ENCODE data around the gene IKZF4. TPM values are rescaled to one million over a fixed set of nuclear protein-coding genes. Genes with fewer than 3 reads are reported as not detected.
"Not testable (repeated sequence)": the region's sequence is repeated elsewhere in the genome, so short reads cannot be mapped to it uniquely, and the experiment has no call there.

The IKZF4 gene
- total RNA-seq, 1 experiment from 2014 or later, result 7.3 TPM

DNA sequence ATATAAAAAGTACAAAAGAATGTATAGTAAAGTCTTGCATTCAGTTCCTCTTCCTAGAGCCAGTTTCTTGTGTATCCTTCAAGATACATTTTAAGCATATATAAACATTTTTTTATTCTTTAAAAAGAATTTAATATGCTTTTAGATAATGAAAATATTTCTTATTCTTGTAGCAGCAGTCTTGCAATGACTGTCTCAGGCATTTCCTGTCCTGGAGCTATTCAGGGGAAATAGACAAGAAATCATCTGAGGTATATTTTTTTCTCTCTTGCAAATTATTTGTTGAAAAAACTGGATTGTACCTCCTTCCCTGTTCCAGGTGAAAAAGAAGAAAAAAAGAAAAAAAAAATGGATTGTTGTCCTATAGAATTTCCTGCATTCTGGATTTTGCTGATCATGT lies 42.2 kb downstream of the IKZF4 start:
- Mint-ChIP-seq H3K4me1 (ENCODE audit: low read depth, unreplicated experiment) (no peaks in the 10 kb centered on the region), H3K4me3 (ENCODE audit: low read depth, unreplicated experiment) (no peak overlapping the region), H3K27me3 (ENCODE audit: unreplicated experiment) (no peaks in the 10 kb centered on the region), H3K9me3 (ENCODE audit: low read depth, unreplicated experiment) (no peaks in the 10 kb centered on the region), H3K36me3 (ENCODE audit: insufficient read depth, unreplicated experiment) (no peaks in the 10 kb centered on the region), H3K27ac (ENCODE audit: unreplicated experiment) (no peak overlapping the region)
- CTCF ChIA-PET, result interaction anchor here (0.5 kb wide), 1 partner anchor 310 kb away, joined by 4 read pairs; no protein-coding TSS in a partner anchor
- intact Hi-C loops (cut with micrococcal nuclease; ENCODE audit: unreplicated experiment), result no loop called here
- no TSS peak for BruUV-seq (replicated peaks)
- no peak for TF ChIP-seq CTCF (IDR thresholded peaks at IDR 0.05; ENCODE audit: unreplicated experiment)
- no peak for DNase-seq

- Mint-ChIP-seq H3K4me3 (ENCODE audit: low read depth, unreplicated experiment) (no peak overlapping the region), H3K36me3 (ENCODE audit: insufficient read depth, unreplicated experiment) (no peaks in the 10 kb centered on the region), H3K27ac (ENCODE audit: unreplicated experiment) (no peak overlapping the region), H3K9me3 (ENCODE audit: low read depth, unreplicated experiment) (no peaks in the 10 kb centered on the region), H3K4me1 (ENCODE audit: low read depth, unreplicated experiment) (peaks cover 18% of the 10 kb centered on the region), H3K27me3 (ENCODE audit: unreplicated experiment) (no peaks in the 10 kb centered on the region)
- BruUV-seq (replicated peaks), result no TSS peak
- intact Hi-C loops (cut with micrococcal nuclease; ENCODE audit: unreplicated experiment), result no loop called here
- no peak for DNase-seq
- CTCF ChIA-PET, result interaction anchor here (0.7 kb wide), 2 partner anchors 90 to 1518 kb away, joined by 5 to 7 read pairs; no protein-coding TSS in a partner anchor
- TF ChIP-seq CTCF (IDR thresholded peaks at IDR 0.05; ENCODE audit: unreplicated experiment), result no peak
Measured at GRCh38 chr12:56071648-56072047, 50.8 kb downstream of the IKZF4 start.

DNA sequence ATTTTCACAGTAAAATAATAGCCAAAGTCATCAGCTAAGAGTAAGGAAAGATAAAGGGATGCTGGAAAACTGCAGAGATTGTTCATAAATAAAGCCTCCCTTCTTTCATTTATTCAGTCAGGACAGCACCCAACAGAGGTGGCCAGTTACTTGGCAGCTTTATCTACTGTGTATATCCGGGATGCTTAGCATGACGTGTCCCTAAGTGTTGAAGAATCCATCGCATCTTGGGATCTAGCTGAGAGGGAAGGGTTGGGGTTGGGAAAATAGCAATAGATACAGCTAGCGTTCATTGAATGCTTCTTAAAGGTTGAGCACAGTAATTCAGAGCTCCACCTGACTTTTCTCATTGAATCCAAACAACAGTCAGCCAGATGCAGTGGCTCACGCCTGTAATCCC lies 53.6 kb downstream of the IKZF4 start:
- Mint-ChIP-seq H3K4me1 (ENCODE audit: low read depth, unreplicated experiment) (peaks cover 18% of the 10 kb centered on the region), H3K9me3 (ENCODE audit: low read depth, unreplicated experiment) (no peaks in the 10 kb centered on the region), H3K27me3 (ENCODE audit: unreplicated experiment) (no peaks in the 10 kb centered on the region), H3K36me3 (ENCODE audit: insufficient read depth, unreplicated experiment) (peaks cover 10% of the 10 kb centered on the region), H3K27ac (ENCODE audit: unreplicated experiment) (no peak overlapping the region), H3K4me3 (ENCODE audit: low read depth, unreplicated experiment) (no peak overlapping the region)
- no peak for TF ChIP-seq CTCF (IDR thresholded peaks at IDR 0.05; ENCODE audit: unreplicated experiment)
- CTCF ChIA-PET, result no interaction called here
- no peak for DNase-seq
- BruUV-seq (replicated peaks), result no TSS peak
- intact Hi-C loops (cut with micrococcal nuclease; ENCODE audit: unreplicated experiment), result no loop called here

GRCh38 chr12:56077966-56078365 lies 57.1 kb downstream of the IKZF4 start:
- intact Hi-C loops (cut with micrococcal nuclease; ENCODE audit: unreplicated experiment), result loop anchor here (1.0 kb wide), 1 partner anchor 27 kb away; no protein-coding TSS in a partner anchor
- H3K27me3 Mint-ChIP-seq (ENCODE audit: unreplicated experiment); H3K9me3 Mint-ChIP-seq (ENCODE audit: low read depth, unreplicated experiment); H3K27ac Mint-ChIP-seq (ENCODE audit: unreplicated experiment); BruUV-seq (replicated peaks); DNase-seq; CTCF ChIA-PET: not testable (repeated sequence)
- peak overlapping the region; percentile 99 for H3K4me3 Mint-ChIP-seq (ENCODE audit: low read depth, unreplicated experiment)
- peaks cover 18% of the 10 kb centered on the region for H3K4me1 Mint-ChIP-seq (ENCODE audit: low read depth, unreplicated experiment)
- H3K36me3 Mint-ChIP-seq (ENCODE audit: insufficient read depth, unreplicated experiment), result peaks cover 38% of the 10 kb centered on the region

DNA sequence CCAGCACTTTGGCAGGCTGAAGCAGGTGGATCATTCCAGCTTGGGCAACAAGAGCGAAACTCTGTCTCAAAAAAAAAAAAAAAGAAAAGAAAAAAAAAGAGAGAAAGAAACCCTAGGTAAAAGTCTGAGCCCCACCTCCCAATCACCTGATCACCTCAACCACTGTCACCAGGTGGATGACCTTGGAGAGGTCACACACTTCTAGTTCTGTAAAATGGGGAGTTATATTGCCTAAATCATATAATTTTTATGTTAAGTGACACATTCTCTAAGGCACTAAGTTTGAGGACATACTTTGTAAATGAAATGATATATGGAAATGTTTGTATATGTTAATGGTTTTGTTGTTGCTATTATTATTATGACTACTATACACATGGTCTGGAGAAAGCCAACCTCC lies 57.6 kb downstream of the IKZF4 start:
- H3K9me3 Mint-ChIP-seq (ENCODE audit: low read depth, unreplicated experiment), result no peaks in the 10 kb centered on the region
- BruUV-seq (replicated peaks), result no TSS peak
- no peak for TF ChIP-seq CTCF (IDR thresholded peaks at IDR 0.05; ENCODE audit: unreplicated experiment)
- peaks cover 14% of the 10 kb centered on the region for H3K4me1 Mint-ChIP-seq (ENCODE audit: low read depth, unreplicated experiment)
- no peak for DNase-seq
- peak overlapping the region; percentile 95 for H3K27ac Mint-ChIP-seq (ENCODE audit: unreplicated experiment)
- peak overlapping the region; percentile 99 for H3K4me3 Mint-ChIP-seq (ENCODE audit: low read depth, unreplicated experiment)
- CTCF ChIA-PET, result interaction anchor here (0.6 to 1.7 kb wide), 5 partner anchors 13 to 267 kb away, joined by 3 to 23 read pairs (median 3); partner anchors contain the start of genes PA2G4 and SMARCC2
- H3K27me3 Mint-ChIP-seq (ENCODE audit: unreplicated experiment), result no peaks in the 10 kb centered on the region
- H3K36me3 Mint-ChIP-seq (ENCODE audit: insufficient read depth, unreplicated experiment), result peaks cover 38% of the 10 kb centered on the region
- intact Hi-C loops (cut with micrococcal nuclease; ENCODE audit: unreplicated experiment), result loop anchor here (1.0 kb wide), 1 partner anchor 27 kb away; no protein-coding TSS in a partner anchor

Measured in Calu3 (cell line).